HEK293 (cell line): ENCODE measurements around the gene CHST4.

Source experiments
- PRDM1 ChIP-seq: fragments of 450-650 bp; formaldehyde crosslinking; IDR thresholded peaks from 2 replicates; pipeline ENCODE4; 2016; ENCODE audit warnings: missing biosample characterization, missing genetic modification characterization
- YY1 ChIP-seq: fragments of 450-650 bp; formaldehyde crosslinking; IDR thresholded peaks from 2 replicates; pipeline ENCODE4 v1.5.1; 2018; ENCODE audit warnings: missing biosample characterization, missing genetic modification characterization
- ZFP41 ChIP-seq: fragments of 450-650 bp; formaldehyde crosslinking; IDR thresholded peaks from 2 replicates; pipeline ENCODE4 v1.5.1; 2016; ENCODE audit warnings: missing biosample characterization, missing genetic modification characterization, borderline replicate concordance

- no peak for TF ChIP-seq YY1 (tag by site-specific recombination)
- TF ChIP-seq PRDM1 (tag by site-specific recombination), result no peak
- TF ChIP-seq ZFP41 (tag by site-specific recombination), result no peak
These were observed 10.7 kb downstream of the CHST4 start for GRCh38 chr16:71536752-71537499.
